ENCODE results near the gene ELMO2. TPM values are rescaled to one million over a fixed set of nuclear protein-coding genes. Genes with fewer than 3 reads are reported as not detected.
"Not testable (repeated sequence)": the region's sequence is repeated elsewhere in the genome, so short reads cannot be mapped to it uniquely, and the experiment has no call there.

The ELMO2 gene
- total and polyA plus RNA-seq, 12 donors = 17.2 to 46.0 (median 27.5) TPM

GRCh38 chr20:46388937-46389336 lies 17.5 kb downstream of the ELMO2 start:
- Histone ChIP-seq H3K9me3 (no peaks in the 10 kb centered on the region), H3K36me3 (peaks cover 0 to 100% (median 78%) of the 10 kb centered on the region in 9 donors), H3K4me1 (peaks cover 0 to 2% (median 0%) of the 10 kb centered on the region in 9 donors), H3K27me3 (no peaks in the 10 kb centered on the region), H3K4me3 (no peak overlapping the region), H3K27ac (no peak overlapping the region)
- no peak for ATAC-seq
- intact Hi-C loops (cut with DNase I) = no loop called here
- TF ChIP-seq CTCF (IDR thresholded peaks at IDR 0.05) = no peak
- 82 to 87% methylated on average over 10 of the region's 10 CpGs for WGBS, 2 donors
- DNase-seq = no peak

GRCh38 chr20:46388201-46388836 lies 18.1 kb downstream of the ELMO2 start:
- intact Hi-C loops (cut with DNase I) = no loop called here
- Histone ChIP-seq H3K4me1 (no peaks in the 10 kb centered on the region), H3K27ac (no peak overlapping the region), H3K9me3 (no peaks in the 10 kb centered on the region), H3K4me3 (no peak overlapping the region), H3K27me3 (no peaks in the 10 kb centered on the region), H3K36me3 (peaks cover 0 to 100% (median 77%) of the 10 kb centered on the region in 9 donors)
- TF ChIP-seq CTCF (IDR thresholded peaks at IDR 0.05) = no peak
- ATAC-seq (no peak), DNase-seq (no peak)
- 88 to 94% methylated on average over 5 of the region's 5 CpGs for WGBS, 2 donors

GRCh38 chr20:46387054-46387453 lies 19.4 kb downstream of the ELMO2 start:
- H3K27ac ChIP-seq; ATAC-seq; intact Hi-C loops (cut with DNase I); H3K4me1 ChIP-seq; H3K4me3 ChIP-seq; H3K9me3 ChIP-seq; DNase-seq; H3K27me3 ChIP-seq: not testable (repeated sequence)
- 94 to 98% methylated on average over 3 of the region's 3 CpGs for WGBS, 2 donors
- H3K36me3 ChIP-seq = peaks cover 0 to 100% (median 77%) of the 10 kb centered on the region in 9 donors

- ATAC-seq (no peak), DNase-seq (no peak)
- 86 to 92% methylated on average over 2 of the region's 2 CpGs for WGBS, 2 donors
- no peaks in the 10 kb centered on the region for H3K4me1 ChIP-seq
- no peaks in the 10 kb centered on the region for H3K9me3 ChIP-seq
- no peaks in the 10 kb centered on the region for H3K27me3 ChIP-seq
- H3K36me3 ChIP-seq = peaks cover 0 to 100% (median 78%) of the 10 kb centered on the region in 9 donors
- intact Hi-C loops (cut with DNase I) = no loop called here
- no peak overlapping the region for H3K4me3 ChIP-seq
- no peak overlapping the region for H3K27ac ChIP-seq
- TF ChIP-seq CTCF (IDR thresholded peaks at IDR 0.05) = no peak
These were observed 27.9 kb downstream of the ELMO2 start for GRCh38 chr20:46378412-46379009.

GRCh38 chr20:46377518-46377917 lies 28.9 kb downstream of the ELMO2 start:
- WGBS, 2 donors = 82 to 90% methylated on average over 7 of the region's 7 CpGs
- intact Hi-C loops (cut with DNase I) = no loop called here
- TF ChIP-seq CTCF (IDR thresholded peaks at IDR 0.05) = no peak
- H3K4me3 ChIP-seq = no peak overlapping the region
- H3K27ac ChIP-seq = no peak overlapping the region
- no peak for ATAC-seq
- H3K4me1 ChIP-seq = no peaks in the 10 kb centered on the region
- H3K36me3 ChIP-seq = peaks cover 0 to 100% (median 78%) of the 10 kb centered on the region in 9 donors
- DNase-seq = no peak
- no peaks in the 10 kb centered on the region for H3K9me3 ChIP-seq
- no peaks in the 10 kb centered on the region for H3K27me3 ChIP-seq
